Stimulated activated CD8-positive, alpha-beta memory T cell treated with anti-CD3 and anti-CD28 coated beads, Interleukin-15, amount 100 ng/mL, for 48 hours (primary cell): ENCODE measurements around the gene DPF3.
A peak's percentile ranks its signal among the peaks of the same experiment; 100 is the strongest.

Experiments used
- DNase-seq, 2 donors: peaks; one replicate each; pipeline ENCODE4 v3.0.0-alpha.2; 2020; ENCODE audit warnings: low read depth in 2 of 2

Gene DPF3

DNA sequence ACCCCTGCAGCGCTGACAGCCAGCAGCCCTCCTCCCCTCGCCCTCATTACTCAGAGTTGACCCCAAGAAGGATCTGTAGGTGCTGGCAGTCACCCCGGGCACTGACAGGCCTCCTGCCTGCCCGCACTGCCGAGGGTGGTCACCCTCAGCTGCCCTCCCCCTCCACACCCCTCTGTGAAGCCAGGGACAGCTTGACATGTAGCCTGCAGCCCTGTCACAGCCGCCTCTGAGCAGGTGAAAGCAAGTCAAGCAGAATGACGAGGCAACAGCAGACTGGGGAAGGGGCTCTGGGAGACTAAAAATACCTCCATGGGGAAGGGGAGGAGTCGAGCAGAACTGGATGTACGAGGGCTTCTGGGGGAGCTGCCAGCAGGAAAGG is 178.1 kb downstream of the DPF3 start:
- no peak for DNase-seq

GRCh38 chr14:72715215-72715849 is 178.6 kb downstream of the DPF3 start:
- DNase-seq = no peak

GRCh38 chr14:72714871-72715214 is 179.1 kb downstream of the DPF3 start:
- no peak for DNase-seq

GRCh38 chr14:72714094-72714493 is 179.8 kb downstream of the DPF3 start:
- DNase-seq = peak; percentile 26 to 64

- no peak for DNase-seq
Measured at GRCh38 chr14:72711936-72712335, 182.0 kb downstream of the DPF3 start.

- no peak for DNase-seq
Measured at GRCh38 chr14:72709916-72710611, 183.8 kb downstream of the DPF3 start.

GRCh38 chr14:72708708-72709475 is 185.0 kb downstream of the DPF3 start:
- DNase-seq = no peak

- no peak for DNase-seq
Measured at GRCh38 chr14:72708222-72708621, 185.7 kb downstream of the DPF3 start.

DNA sequence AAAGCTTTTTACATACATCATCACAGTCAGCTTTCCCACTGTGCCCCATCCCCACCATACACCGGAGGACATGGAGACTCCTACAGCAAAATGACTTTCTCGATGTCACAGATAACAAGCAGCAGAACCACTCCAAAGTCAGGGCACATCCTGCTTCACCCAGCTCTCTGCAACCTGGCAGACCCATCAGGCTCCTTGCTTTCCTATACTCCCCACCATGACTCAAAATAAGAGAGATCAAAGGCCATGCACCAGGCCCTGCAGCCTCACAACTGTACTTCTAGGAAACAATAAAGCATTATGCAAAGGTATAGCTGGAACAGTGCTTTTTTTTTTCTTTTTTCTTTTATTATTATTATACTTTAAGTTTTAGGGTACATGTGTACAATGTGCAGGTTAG is 187.4 kb downstream of the DPF3 start:
- no peak for DNase-seq

DNA sequence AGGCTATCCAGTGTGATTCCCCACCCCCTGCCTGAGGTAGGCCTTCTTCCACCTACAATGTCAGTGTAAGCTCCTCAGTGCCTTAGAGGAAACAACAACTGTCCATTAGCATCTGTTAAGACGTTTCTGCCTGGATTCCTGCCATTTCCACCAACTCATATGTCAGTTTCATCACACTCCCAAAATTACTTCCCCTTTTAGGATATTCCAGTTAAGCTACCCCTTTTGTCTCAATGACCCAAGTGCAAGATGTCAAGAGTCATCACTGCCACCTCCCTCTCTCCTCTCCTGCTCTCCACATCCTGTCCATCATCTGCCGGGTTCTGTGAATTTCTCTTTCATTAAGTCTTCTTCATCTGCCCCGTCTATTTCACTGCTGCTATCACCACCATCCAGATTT is 189.4 kb downstream of the DPF3 start:
- DNase-seq = no peak

- DNase-seq = no peak
Measured at GRCh38 chr14:72701605-72702004, 192.3 kb downstream of the DPF3 start.

GRCh38 chr14:72701237-72701565 is 192.7 kb downstream of the DPF3 start:
- no peak for DNase-seq

DNA sequence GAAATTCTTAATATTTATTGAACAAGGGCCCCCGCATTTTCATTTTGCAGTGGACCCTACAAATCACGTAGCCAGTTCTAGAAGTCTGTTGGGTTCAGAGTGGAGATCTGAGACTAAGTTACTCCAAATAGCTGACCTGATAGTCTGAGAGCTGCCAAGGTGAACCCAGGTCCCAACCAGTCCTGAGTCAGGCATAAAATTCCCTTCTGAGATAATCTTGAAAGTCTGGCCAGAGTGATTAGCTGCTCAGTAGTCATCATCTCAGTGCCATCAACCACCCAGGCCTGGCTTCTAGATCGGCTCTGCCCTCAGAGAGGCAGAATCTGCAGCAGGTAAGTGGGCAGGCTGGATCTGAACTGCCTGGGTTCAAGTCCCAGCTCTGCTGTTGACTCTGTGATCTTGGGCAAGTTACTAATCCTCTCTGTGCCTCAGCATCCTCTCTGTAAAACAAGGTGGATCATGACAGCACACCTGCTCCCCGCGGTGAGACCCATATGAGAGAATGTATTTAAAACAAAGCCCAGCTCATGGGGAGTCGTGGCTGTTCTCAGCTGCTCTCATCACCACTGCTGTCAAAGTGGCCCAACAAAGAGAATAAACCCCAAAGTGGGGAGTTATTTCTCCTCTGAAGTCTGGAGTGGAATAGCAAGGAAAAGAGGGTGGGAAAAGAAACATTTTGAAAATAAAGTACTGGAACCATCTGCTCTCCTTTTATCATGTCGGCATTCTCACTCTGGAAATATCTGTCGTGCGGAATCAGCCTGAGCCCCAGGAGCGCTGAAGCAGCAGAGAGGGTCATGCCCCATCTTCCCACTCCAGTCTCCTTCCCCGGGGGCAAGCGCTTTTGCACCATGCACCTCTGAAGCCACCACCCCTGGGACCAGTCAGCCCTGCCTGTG is 193.3 kb downstream of the DPF3 start:
- DNase-seq = no peak

DNA sequence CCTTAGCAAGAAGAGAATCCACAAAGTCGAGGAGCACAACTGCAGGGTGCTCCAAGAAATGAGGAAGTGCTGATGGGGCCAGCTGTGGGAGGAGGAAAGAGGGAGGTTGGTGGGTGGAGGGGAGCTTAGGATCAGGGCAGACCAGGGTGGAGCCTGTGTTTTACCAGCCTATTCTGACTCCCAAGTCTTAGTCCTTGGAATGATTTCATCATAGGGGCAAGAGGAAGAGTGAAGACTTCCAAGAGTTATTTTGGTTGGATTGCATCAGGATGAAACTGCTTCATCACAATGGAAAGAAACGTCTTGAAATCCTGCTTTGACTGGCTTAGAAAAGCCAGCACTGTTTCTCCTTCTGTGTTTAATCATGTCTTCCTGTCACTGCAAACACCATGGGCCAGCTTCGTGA is 194.0 kb downstream of the DPF3 start:
- DNase-seq = no peak

DNA sequence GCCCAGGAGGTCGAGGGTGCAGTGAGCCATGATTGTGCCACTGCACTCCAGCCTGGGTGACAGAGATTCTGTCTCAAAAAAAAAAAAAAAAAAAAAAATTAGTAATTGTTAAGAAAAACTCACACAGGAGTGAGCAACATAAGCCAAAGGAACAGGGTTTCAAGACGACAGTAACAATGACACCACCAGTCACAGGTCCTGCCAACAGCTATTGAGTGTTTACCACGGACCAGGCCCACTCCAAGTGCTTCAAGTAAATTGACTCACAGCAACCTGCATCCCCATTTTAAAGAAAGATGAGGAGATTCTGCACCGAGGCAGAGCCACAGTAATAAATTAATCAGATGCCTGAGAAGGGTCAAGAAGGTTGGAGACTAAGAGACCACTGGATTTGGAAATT is 194.5 kb downstream of the DPF3 start:
- DNase-seq = no peak

DNA sequence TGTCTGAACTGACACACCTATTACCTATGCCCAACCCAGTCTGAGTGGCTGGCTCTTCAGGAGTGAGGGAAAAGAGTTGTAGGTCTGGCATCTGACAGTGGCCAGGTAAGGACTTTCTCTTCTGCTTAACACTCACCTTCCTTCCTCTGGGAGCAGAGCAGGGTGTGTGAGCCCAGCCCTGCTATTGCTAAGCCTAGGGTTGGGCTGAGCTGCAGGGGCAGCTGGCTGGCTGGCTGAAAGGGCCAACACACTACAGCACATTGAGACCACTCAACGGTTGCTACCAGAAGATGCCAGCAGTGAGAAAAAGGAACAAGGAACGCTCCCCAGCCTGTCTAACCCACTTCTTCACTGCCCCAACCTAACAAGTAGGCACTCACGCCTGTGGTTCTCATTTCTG is 201.2 kb downstream of the DPF3 start:
- no peak for DNase-seq

- DNase-seq = no peak
Measured at GRCh38 chr14:72690324-72690723, 203.6 kb downstream of the DPF3 start.

DNA sequence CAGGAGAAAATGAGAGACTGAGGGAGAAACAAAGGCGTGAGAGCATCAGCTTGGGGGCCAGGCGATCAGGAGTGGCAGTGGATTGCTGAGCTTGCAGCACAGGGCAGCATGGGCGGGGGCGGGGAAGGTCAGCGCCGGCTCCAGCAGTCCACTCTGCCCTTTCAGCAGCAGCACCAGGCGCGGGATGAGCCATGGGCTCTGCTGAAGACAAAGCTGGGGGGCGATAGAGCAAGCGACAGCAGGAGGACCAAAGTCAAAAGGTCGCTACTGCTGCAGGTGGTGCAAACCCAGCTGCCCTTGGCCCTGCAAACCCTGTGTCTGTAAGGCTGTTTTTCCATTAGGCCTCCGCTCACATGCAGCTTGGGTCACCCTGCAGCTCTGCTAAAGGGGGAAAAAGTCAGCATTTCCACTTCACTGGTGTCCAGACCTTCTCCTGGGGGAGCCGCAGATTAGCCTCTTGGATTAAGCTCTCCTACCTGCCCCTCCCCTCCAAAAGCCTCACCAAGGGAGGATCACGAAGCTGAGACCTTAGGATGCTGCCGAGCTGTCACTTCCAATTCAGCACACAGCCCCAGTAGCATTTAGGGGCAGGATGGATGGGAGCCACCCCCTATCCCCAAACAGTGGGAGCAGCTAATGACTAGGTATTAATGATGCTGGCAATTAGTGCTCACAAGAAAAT is 204.8 kb downstream of the DPF3 start:
- no peak for DNase-seq

- no peak for DNase-seq
Measured at GRCh38 chr14:72686832-72687231, 207.1 kb downstream of the DPF3 start.

DNA sequence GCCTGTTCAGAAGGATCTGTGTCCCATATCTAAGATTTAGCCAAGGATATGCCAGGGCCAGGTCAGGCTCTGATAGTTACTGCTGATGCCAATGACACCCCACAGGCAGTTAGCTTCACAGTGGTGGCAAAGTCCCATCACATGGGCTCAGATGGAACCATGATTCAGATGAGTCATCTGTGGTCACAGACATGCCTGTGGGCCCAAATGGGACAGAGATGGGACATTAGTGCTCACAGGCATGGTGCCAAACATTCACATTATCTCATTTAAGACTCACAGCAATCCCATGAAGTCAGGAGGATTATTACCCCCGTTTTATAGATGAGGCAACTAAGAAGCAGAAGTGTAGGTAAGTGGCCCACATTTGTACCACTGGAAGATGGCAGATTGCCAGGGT is 207.8 kb downstream of the DPF3 start:
- no peak for DNase-seq

GRCh38 chr14:72685456-72685855 is 208.4 kb downstream of the DPF3 start:
- DNase-seq = no peak

- no peak for DNase-seq
Measured at GRCh38 chr14:72683787-72684186, 210.1 kb downstream of the DPF3 start.
